ENCODE results near the gene PDCL2. TPM values are rescaled to one million over a fixed set of nuclear protein-coding genes. Genes with fewer than 3 reads are reported as not detected.

The PDCL2 gene
- total RNA-seq, 1 donor from 2014 or later: not detected

GRCh38 chr4:55545151-55545550, 46.9 kb downstream of the PDCL2 start:
- no peaks in the 10 kb centered on the region for H3K36me3 Mint-ChIP-seq (ENCODE audit: low read depth)
- peaks cover 24% of the 10 kb centered on the region for H3K4me1 Mint-ChIP-seq
- intact Hi-C loops (cut with micrococcal nuclease): loop anchor here (2.0 to 5.0 kb wide), 6 partner anchors 208 to 1432 kb away; partner anchors contain the start of genes CEP135, NOA1 and POLR2B
- H3K9me3 Mint-ChIP-seq: no peaks in the 10 kb centered on the region
- H3K27me3 Mint-ChIP-seq: peaks cover 23% of the 10 kb centered on the region
- peak overlapping the region; percentile 84 for H3K4me3 Mint-ChIP-seq
- H3K27ac Mint-ChIP-seq: no peak overlapping the region
- DNase-seq: peak; percentile 49

DNA sequence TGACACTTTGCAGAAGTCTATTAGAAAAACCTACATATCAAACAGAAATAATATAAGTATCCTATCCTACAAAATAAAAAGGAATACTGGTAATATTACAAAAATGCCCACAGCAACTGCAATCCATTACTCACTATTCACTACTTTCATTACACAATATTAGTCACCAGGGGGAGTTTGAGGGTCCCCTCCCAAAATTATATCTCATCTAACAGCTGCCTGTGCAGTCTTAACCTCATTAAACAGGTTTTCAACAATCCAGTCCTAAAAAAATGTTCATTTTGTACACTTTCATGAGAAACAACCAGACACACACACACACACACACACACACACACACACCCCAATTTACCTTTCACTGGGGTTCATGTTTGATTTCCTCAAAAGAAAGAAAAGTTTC, 48.2 kb downstream of the PDCL2 start:
- Mint-ChIP-seq H3K4me3 (no peak overlapping the region), H3K36me3 (ENCODE audit: low read depth) (no peaks in the 10 kb centered on the region), H3K27ac (no peak overlapping the region), H3K9me3 (no peaks in the 10 kb centered on the region), H3K4me1 (peaks cover 22% of the 10 kb centered on the region), H3K27me3 (peaks cover 13% of the 10 kb centered on the region)
- DNase-seq: peak; percentile 51
- intact Hi-C loops (cut with micrococcal nuclease): loop anchor here (2.0 kb wide), 1 partner anchor 405 kb away; the partner anchor contains the start of gene CEP135

DNA sequence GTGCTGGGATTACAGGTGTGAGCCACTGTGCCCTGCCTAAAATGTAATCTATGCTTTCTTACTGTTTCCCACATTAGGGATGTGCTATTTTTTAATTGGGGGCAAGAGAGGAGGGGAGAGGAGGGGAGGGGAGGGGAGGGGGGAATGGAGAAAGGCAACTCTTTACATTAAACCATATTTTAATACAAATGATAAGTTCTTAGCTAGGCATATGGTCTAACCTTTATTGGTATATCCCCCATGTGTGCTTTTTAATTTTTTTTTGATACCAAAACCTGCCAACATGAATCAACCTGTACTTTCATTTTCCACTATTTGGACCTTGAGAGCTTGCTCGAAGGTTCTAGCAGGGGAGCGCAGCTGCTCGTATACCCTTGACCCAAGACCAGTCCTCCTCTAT, 51.8 kb downstream of the PDCL2 start:
- intact Hi-C loops (cut with micrococcal nuclease): no loop called here
- Mint-ChIP-seq H3K4me1 (peaks cover 22% of the 10 kb centered on the region), H3K9me3 (peaks cover 9% of the 10 kb centered on the region), H3K36me3 (ENCODE audit: low read depth) (peaks cover 10% of the 10 kb centered on the region), H3K4me3 (no peak overlapping the region), H3K27ac (no peak overlapping the region), H3K27me3 (no peaks in the 10 kb centered on the region)
- no peak for DNase-seq

DNA sequence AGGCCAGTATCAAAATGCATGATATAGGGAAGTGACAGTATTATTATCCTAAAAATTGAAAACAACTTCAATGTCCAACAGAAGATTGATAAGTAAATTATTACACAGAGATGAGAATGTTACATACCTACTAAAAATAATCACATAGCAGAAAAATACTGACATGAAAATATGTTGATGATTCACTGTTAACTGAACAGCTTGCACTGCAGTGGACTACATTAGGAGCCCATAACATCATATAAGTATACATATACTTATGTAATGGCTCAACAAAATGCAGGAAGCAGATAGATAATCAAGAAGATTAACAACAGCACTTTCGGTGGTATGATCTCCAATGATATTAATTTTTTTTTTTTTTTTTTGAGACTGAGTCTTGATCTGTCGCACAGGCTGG, 52.4 kb downstream of the PDCL2 start:
- intact Hi-C loops (cut with micrococcal nuclease): no loop called here
- Mint-ChIP-seq H3K27me3 (no peaks in the 10 kb centered on the region), H3K4me1 (peaks cover 20% of the 10 kb centered on the region), H3K27ac (no peak overlapping the region), H3K4me3 (no peak overlapping the region), H3K36me3 (ENCODE audit: low read depth) (peaks cover 10% of the 10 kb centered on the region), H3K9me3 (peaks cover 9% of the 10 kb centered on the region)
- no peak for DNase-seq

DNA sequence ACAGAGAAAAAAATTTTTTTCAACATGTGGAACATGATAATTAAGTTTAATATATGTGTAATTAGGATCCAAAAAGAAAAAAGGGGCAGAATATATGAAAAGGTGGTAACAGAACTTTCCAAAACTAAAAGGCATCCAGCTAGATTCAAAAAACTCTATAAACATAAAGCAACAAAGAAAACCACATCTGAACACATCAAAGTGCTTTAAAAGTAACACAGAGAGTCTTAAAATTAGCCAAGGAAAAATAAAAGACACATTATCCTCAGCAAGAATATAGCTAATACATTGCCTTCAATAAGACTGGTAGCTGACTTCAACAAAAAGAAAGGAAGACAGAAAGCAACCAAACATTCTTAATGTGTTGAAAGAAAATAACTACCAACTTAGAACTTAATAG, 53.5 kb downstream of the PDCL2 start:
- intact Hi-C loops (cut with micrococcal nuclease): no loop called here
- Mint-ChIP-seq H3K27ac (no peak overlapping the region), H3K4me3 (no peak overlapping the region), H3K4me1 (peaks cover 12% of the 10 kb centered on the region), H3K27me3 (no peaks in the 10 kb centered on the region), H3K36me3 (ENCODE audit: low read depth) (peaks cover 16% of the 10 kb centered on the region), H3K9me3 (peaks cover 17% of the 10 kb centered on the region)
- DNase-seq: no peak

GRCh38 chr4:55534306-55534705, 57.7 kb downstream of the PDCL2 start:
- Mint-ChIP-seq H3K36me3 (ENCODE audit: low read depth) (peaks cover 35% of the 10 kb centered on the region), H3K4me1 (peaks cover 9% of the 10 kb centered on the region), H3K27ac (no peak overlapping the region)

DNA sequence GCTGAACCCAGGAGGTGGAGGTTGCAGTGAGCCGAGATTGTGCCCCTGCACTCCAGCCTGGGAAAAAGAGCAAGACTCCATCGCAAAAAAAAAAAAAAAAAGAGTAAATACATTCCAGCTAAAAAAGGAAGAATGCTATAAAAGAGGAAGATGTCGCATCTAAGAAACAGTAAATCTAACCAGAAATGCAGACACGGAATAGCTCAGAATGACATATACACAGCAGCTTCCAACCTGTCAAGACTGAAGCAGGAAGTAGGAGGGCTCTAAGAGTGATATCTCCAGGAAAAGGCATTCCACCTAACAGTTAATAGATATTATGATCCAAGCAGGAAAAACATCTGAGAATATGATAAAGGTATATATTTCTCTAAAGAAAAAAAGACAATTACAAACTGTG, 61.4 kb downstream of the PDCL2 start:
- H3K27ac Mint-ChIP-seq: no peak overlapping the region
- H3K27me3 Mint-ChIP-seq: no peaks in the 10 kb centered on the region
- no peak for DNase-seq
- peaks cover 15% of the 10 kb centered on the region for H3K9me3 Mint-ChIP-seq
- no peaks in the 10 kb centered on the region for H3K4me1 Mint-ChIP-seq
- no peak overlapping the region for H3K4me3 Mint-ChIP-seq
- H3K36me3 Mint-ChIP-seq (ENCODE audit: low read depth): peaks cover 28% of the 10 kb centered on the region
- intact Hi-C loops (cut with micrococcal nuclease): no loop called here

More at GRCh38 chr4:55534306-55534705, 57.7 kb downstream of the PDCL2 start:
- Mint-ChIP-seq H3K9me3 (peaks cover 17% of the 10 kb centered on the region), H3K4me3 (no peak overlapping the region), H3K27me3 (no peaks in the 10 kb centered on the region)
- DNase-seq: no peak
- intact Hi-C loops (cut with micrococcal nuclease): no loop called here

DNA sequence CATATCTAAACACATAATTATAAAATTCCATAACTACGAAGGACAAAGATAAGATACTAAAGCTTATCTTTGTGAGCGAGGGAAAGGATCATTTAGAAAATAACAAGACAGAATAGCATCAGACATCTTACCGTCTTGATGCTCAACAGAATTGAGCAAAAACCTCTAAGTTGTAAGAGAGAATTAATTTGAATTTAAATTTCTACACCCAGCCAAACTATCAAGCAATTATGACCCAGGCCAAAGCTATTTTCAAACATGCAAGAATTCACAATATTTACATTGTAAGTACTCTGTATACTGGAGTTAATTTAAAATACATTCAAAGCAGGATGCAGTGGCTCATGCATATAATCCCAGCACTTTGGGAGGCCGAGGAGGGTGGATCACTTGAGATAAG, 61.9 kb downstream of the PDCL2 start:
- intact Hi-C loops (cut with micrococcal nuclease): no loop called here
- Mint-ChIP-seq H3K4me3 (no peak overlapping the region), H3K27ac (no peak overlapping the region), H3K4me1 (no peaks in the 10 kb centered on the region), H3K27me3 (no peaks in the 10 kb centered on the region), H3K9me3 (peaks cover 15% of the 10 kb centered on the region), H3K36me3 (ENCODE audit: low read depth) (peaks cover 28% of the 10 kb centered on the region)
- no peak for DNase-seq

- intact Hi-C loops (cut with micrococcal nuclease): no loop called here
- Mint-ChIP-seq H3K27me3 (no peaks in the 10 kb centered on the region), H3K27ac (no peak overlapping the region), H3K9me3 (peaks cover 6% of the 10 kb centered on the region), H3K4me3 (no peak overlapping the region), H3K4me1 (peaks cover 2% of the 10 kb centered on the region), H3K36me3 (ENCODE audit: low read depth) (peaks cover 22% of the 10 kb centered on the region)
- DNase-seq: no peak
Measured at GRCh38 chr4:55528491-55528890, 63.6 kb downstream of the PDCL2 start.

- intact Hi-C loops (cut with micrococcal nuclease): no loop called here
- Mint-ChIP-seq H3K27me3 (no peaks in the 10 kb centered on the region), H3K4me1 (peaks cover 2% of the 10 kb centered on the region), H3K4me3 (no peak overlapping the region), H3K27ac (no peak overlapping the region), H3K9me3 (peaks cover 6% of the 10 kb centered on the region), H3K36me3 (ENCODE audit: low read depth) (peaks cover 7% of the 10 kb centered on the region)
- no peak for DNase-seq
Measured at GRCh38 chr4:55524844-55525571, 67.0 kb downstream of the PDCL2 start.

- no peak overlapping the region for H3K4me3 Mint-ChIP-seq
- no peaks in the 10 kb centered on the region for H3K4me1 Mint-ChIP-seq
- peaks cover 4% of the 10 kb centered on the region for H3K9me3 Mint-ChIP-seq
- no peaks in the 10 kb centered on the region for H3K36me3 Mint-ChIP-seq (ENCODE audit: low read depth)
- H3K27ac Mint-ChIP-seq: no peak overlapping the region
- H3K27me3 Mint-ChIP-seq: no peaks in the 10 kb centered on the region
- DNase-seq: no peak
- intact Hi-C loops (cut with micrococcal nuclease): no loop called here
Measured at GRCh38 chr4:55518442-55518841, 73.6 kb downstream of the PDCL2 start.

- intact Hi-C loops (cut with micrococcal nuclease): no loop called here
- no peak overlapping the region for H3K27ac Mint-ChIP-seq
- H3K4me3 Mint-ChIP-seq: no peak overlapping the region
- peaks cover 9% of the 10 kb centered on the region for H3K9me3 Mint-ChIP-seq
- DNase-seq: no peak
- no peaks in the 10 kb centered on the region for H3K4me1 Mint-ChIP-seq
- H3K27me3 Mint-ChIP-seq: no peaks in the 10 kb centered on the region
- no peaks in the 10 kb centered on the region for H3K36me3 Mint-ChIP-seq (ENCODE audit: low read depth)
Measured at GRCh38 chr4:55517526-55518229, 74.4 kb downstream of the PDCL2 start.

DNA sequence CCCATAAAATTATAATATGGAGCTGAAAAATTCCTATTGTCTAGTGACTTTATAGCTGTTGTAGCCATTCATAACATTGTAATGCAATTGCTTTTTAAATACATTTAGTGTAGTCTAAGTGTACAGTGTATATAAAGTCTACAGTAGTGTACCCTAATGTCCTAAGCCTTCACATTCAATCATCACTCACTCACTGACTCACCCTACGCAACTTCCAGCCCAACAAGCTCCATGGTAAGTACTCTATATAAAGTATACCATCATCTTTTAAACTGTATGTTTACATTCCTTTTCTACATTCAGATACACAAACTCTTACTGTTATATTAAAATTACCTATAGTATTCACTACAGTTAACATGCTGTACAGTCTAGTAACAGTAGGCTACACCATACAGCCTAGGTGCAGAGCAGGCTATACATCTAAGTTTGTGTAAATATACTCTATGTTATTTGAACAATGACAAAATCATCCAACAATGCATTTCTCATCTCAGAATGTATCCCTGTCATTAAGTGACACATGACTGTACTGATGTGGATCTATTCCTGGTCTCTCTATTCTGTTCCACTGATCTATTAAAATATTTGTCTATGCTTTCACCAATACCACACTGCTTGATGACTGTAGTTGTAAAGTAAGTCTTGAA, 79.0 kb downstream of the PDCL2 start:
- no peak for DNase-seq
- intact Hi-C loops (cut with micrococcal nuclease): no loop called here
- H3K36me3 Mint-ChIP-seq (ENCODE audit: low read depth): no peaks in the 10 kb centered on the region
- H3K4me1 Mint-ChIP-seq: peaks cover 9% of the 10 kb centered on the region
- no peak overlapping the region for H3K4me3 Mint-ChIP-seq
- no peaks in the 10 kb centered on the region for H3K27me3 Mint-ChIP-seq
- H3K9me3 Mint-ChIP-seq: peaks cover 15% of the 10 kb centered on the region
- no peak overlapping the region for H3K27ac Mint-ChIP-seq

GRCh38 chr4:55512077-55512476, 80.0 kb downstream of the PDCL2 start:
- no peak for DNase-seq
- Mint-ChIP-seq H3K27me3 (no peaks in the 10 kb centered on the region), H3K27ac (no peak overlapping the region), H3K9me3 (peaks cover 12% of the 10 kb centered on the region), H3K36me3 (ENCODE audit: low read depth) (peaks cover 2% of the 10 kb centered on the region), H3K4me1 (peaks cover 9% of the 10 kb centered on the region), H3K4me3 (no peak overlapping the region)
- intact Hi-C loops (cut with micrococcal nuclease): no loop called here

Data from activated CD4-positive, alpha-beta T cell treated with anti-CD3 and anti-CD28 coated beads, Interleukin-2, amount 10 ng/mL, durations not matched to agents 24 days and 14 days (primary cell).